WTC11 (cell line): ENCODE data around the gene PITPNM2. TPM values are rescaled to one million over a fixed set of nuclear protein-coding genes. Genes with fewer than 3 reads are reported as not detected.
"Not testable (repeated sequence)": the region's sequence is repeated elsewhere in the genome, so short reads cannot be mapped to it uniquely, and the experiment has no call there.

ENCODE experiments used
- ATAC-seq: fragments of 200-7000 bp; cut with Tn5 transposase; 2 replicates; pipeline ENCODE4 v1.10.0; 2021; ENCODE audit warnings: mild to moderate bottlenecking, moderate library complexity
- CTCF ChIA-PET: fragments of 300-600 bp; sonication (Branson Sonifier 250); formaldehyde crosslinking; loops from one replicate; lab custom pipeline; 2021; ENCODE audit warnings: antibody characterized with exemption; lab: Charles Lee
- POLR2A ChIA-PET: fragments of 350-600 bp; sonication (Branson Sonifier 250); formaldehyde crosslinking; loops from one replicate; lab custom pipeline; 2021; ENCODE audit warnings: antibody characterized with exemption; lab: Charles Lee
- DNase-seq: peaks from one replicate; pipeline ENCODE4 v3.0.0; 2021; ENCODE audit warnings: low spot score
- H3K27ac Mint-ChIP-seq: 2 replicates; pipeline ENCODE4 v1.8.0; 2021; ENCODE audit warnings: mixed read lengths
- H3K27me3 Mint-ChIP-seq: 2 replicates; pipeline ENCODE4 v1.8.0; 2021; ENCODE audit warnings: low read depth, mild to moderate bottlenecking, moderate library complexity, mixed read lengths
- H3K36me3 Mint-ChIP-seq: 2 replicates; pipeline ENCODE4 v1.8.0; 2021; ENCODE audit warnings: mixed read lengths
- H3K4me1 Mint-ChIP-seq: 2 replicates; pipeline ENCODE4 v1.8.0; 2022; ENCODE audit warnings: mixed read lengths
- H3K4me3 Mint-ChIP-seq: 2 replicates; pipeline ENCODE4 v1.8.0; 2021; ENCODE audit warnings: mild to moderate bottlenecking, moderate library complexity, mixed read lengths
- H3K9me3 Mint-ChIP-seq: 2 replicates; pipeline ENCODE4 v1.8.0; 2021; ENCODE audit warnings: mixed read lengths
- ARID4B ChIP-seq: sonication (generic); formaldehyde crosslinking; IDR thresholded peaks from 2 replicates; pipeline ENCODE4 v1.8.0; 2023; ENCODE audit warnings: missing genetic modification reagents, mild to moderate bottlenecking, borderline replicate concordance
- ATF3 ChIP-seq: sonication (generic); formaldehyde crosslinking; conservative IDR thresholded peaks from 2 replicates; pipeline ENCODE4 v1.8.1; 2022; ENCODE audit warnings: mild to moderate bottlenecking, missing genetic modification reagents
- CDX4 ChIP-seq: fragments of 250-450 bp; sonication (Bioruptor Pico); IDR thresholded peaks from 2 replicates; pipeline ENCODE4 v1.9.0; 2021; ENCODE audit warnings: moderate library complexity, mild to moderate bottlenecking, inconsistent platforms, borderline replicate concordance
- CREB1 ChIP-seq: sonication (generic); formaldehyde crosslinking; IDR thresholded peaks from 2 replicates; pipeline ENCODE4 v1.8.0; 2023; ENCODE audit warnings: mild to moderate bottlenecking, missing genetic modification reagents
- CREM ChIP-seq: sonication (generic); formaldehyde crosslinking; IDR thresholded peaks from 2 replicates; pipeline ENCODE4 v1.8.1; 2022; ENCODE audit warnings: mild to moderate bottlenecking, missing genetic modification reagents, moderate library complexity
- E2F1 ChIP-seq: sonication (generic); formaldehyde crosslinking; IDR thresholded peaks from 2 replicates; pipeline ENCODE4 v1.8.0; 2022; ENCODE audit warnings: mild to moderate bottlenecking, missing genetic modification reagents
- FOXP4 ChIP-seq: sonication (generic); formaldehyde crosslinking; IDR thresholded peaks from 2 replicates; pipeline ENCODE4 v1.8.0; 2022; ENCODE audit warnings: mild to moderate bottlenecking, missing genetic modification reagents
- GTF2I ChIP-seq: fragments of 250-450 bp; sonication (Bioruptor Pico); conservative IDR thresholded peaks from 2 replicates; pipeline ENCODE4 v1.4.0; 2021; ENCODE audit warnings: mild to moderate bottlenecking
- JAZF1 ChIP-seq: fragments of 250-450 bp; sonication (Bioruptor Pico); IDR thresholded peaks from 2 replicates; pipeline ENCODE4 v1.9.0; 2021; ENCODE audit warnings: moderate library complexity, mild to moderate bottlenecking, inconsistent platforms
- MAX ChIP-seq: sonication (generic); formaldehyde crosslinking; IDR thresholded peaks from 2 replicates; pipeline ENCODE4 v1.8.0; 2022; ENCODE audit warnings: mild to moderate bottlenecking, missing genetic modification reagents
- MXD4 ChIP-seq: fragments of 250-450 bp; sonication (Bioruptor Pico); IDR thresholded peaks from 2 replicates; pipeline ENCODE4 v1.8.0; 2021; ENCODE audit warnings: mild to moderate bottlenecking, moderate library complexity, borderline replicate concordance
- NFATC4 ChIP-seq: fragments of 250-450 bp; sonication (Bioruptor Pico); IDR thresholded peaks from 2 replicates; pipeline ENCODE4 v1.9.0; 2021; ENCODE audit warnings: mild to moderate bottlenecking
- NFYB ChIP-seq: sonication (generic); formaldehyde crosslinking; conservative IDR thresholded peaks from 2 replicates; pipeline ENCODE4 v1.8.0; 2022; ENCODE audit warnings: low read depth, missing genetic modification reagents
- STAT6 ChIP-seq: sonication (generic); formaldehyde crosslinking; conservative IDR thresholded peaks from 2 replicates; pipeline ENCODE4 v1.8.1; 2023; ENCODE audit warnings: mild to moderate bottlenecking, low read depth, missing genetic modification reagents, moderate library complexity
- TEAD1 ChIP-seq: sonication (generic); formaldehyde crosslinking; IDR thresholded peaks from 2 replicates; pipeline ENCODE4 v1.8.0; 2022; ENCODE audit warnings: mild to moderate bottlenecking, missing genetic modification reagents
- ZBTB21 ChIP-seq: sonication (generic); formaldehyde crosslinking; IDR thresholded peaks from 2 replicates; pipeline ENCODE4 v1.8.1; 2023; ENCODE audit warnings: mild to moderate bottlenecking, missing genetic modification reagents, borderline replicate concordance
- ZMAT4 ChIP-seq: fragments of 250-450 bp; sonication (Bioruptor Pico); IDR thresholded peaks from 2 replicates; pipeline ENCODE4 v1.9.0; 2021; ENCODE audit warnings: mild to moderate bottlenecking
- ZNF263 ChIP-seq: sonication (generic); formaldehyde crosslinking; IDR thresholded peaks from 2 replicates; pipeline ENCODE4 v1.8.1; 2022; ENCODE audit warnings: low read depth, mild to moderate bottlenecking, moderate library complexity, missing genetic modification reagents
- total RNA-seq: library from RNA; stranded (reverse); gene quantifications from 3 replicates; pipeline ENCODE4 v1.2.3, GENCODE V29; 2021

The PITPNM2 gene
- total RNA-seq, 1 experiment from 2014 or later = 8.2 TPM

- TF ChIP-seq NFYB (no peak), GTF2I (CRISPR knock-in tag) (no peak), ZBTB21 (CRISPR knock-in tag) (no peak), E2F1 (CRISPR knock-in tag) (no peak), MXD4 (CRISPR knock-in tag) (no peak), ZNF263 (CRISPR knock-in tag) (no peak), ZMAT4 (CRISPR knock-in tag) (no peak), ARID4B (CRISPR knock-in tag) (no peak), CDX4 (CRISPR knock-in tag) (no peak), CREM (no peak), STAT6 (CRISPR knock-in tag) (no peak), NFATC4 (CRISPR knock-in tag) (no peak)
These were observed 46.1 kb downstream of the PITPNM2 start (continued) for GRCh38 chr12:123104809-123105208.

- DNase-seq, POLR2A ChIA-PET, H3K36me3 Mint-ChIP-seq, H3K9me3 Mint-ChIP-seq, ATAC-seq, H3K27me3 Mint-ChIP-seq, H3K4me3 Mint-ChIP-seq: not testable (repeated sequence)
- Mint-ChIP-seq H3K4me1 (peaks cover 67% of the 10 kb centered on the region), H3K27ac (peak overlapping the region; percentile 63; the same call in 1 of the 2 replicates)
- CTCF ChIA-PET = interaction anchor here (0.6 to 1.2 kb wide), 2 partner anchors 10 to 41 kb away, joined by 3 to 4 read pairs; no protein-coding TSS in a partner anchor
These were observed 46.8 kb downstream of the PITPNM2 start for GRCh38 chr12:123104094-123104493.

GRCh38 chr12:123102781-123103503 is 47.9 kb downstream of the PITPNM2 start:
- Mint-ChIP-seq H3K27ac (no peak overlapping the region), H3K9me3 (no peaks in the 10 kb centered on the region), H3K4me1 (peaks cover 70% of the 10 kb centered on the region), H3K36me3 (no peaks in the 10 kb centered on the region), H3K4me3 (no peak overlapping the region), H3K27me3 (no peaks in the 10 kb centered on the region; the same call in 1 of the 2 replicates)
- ATAC-seq (no peak), DNase-seq (no peak)
- ChIA-PET CTCF (interaction anchor here (0.6 to 1.2 kb wide), 2 partner anchors 51 to 309 kb away, joined by 3 read pairs; no protein-coding TSS in a partner anchor), POLR2A (interaction anchor here (0.9 kb wide), 1 partner anchor 18 kb away, joined by 3 read pairs; no protein-coding TSS in a partner anchor)
- TF ChIP-seq ATF3 (CRISPR knock-in tag) (no peak), MAX (CRISPR knock-in tag) (no peak), JAZF1 (CRISPR knock-in tag) (no peak), CREB1 (CRISPR knock-in tag) (no peak), TEAD1 (CRISPR knock-in tag) (no peak), FOXP4 (no peak)
